Activated CD4-positive, alpha-beta T cell treated with anti-CD3 and anti-CD28 coated beads, Interleukin-2, amount 50 U/mL, for 24 hours (primary cell): ENCODE measurements around the gene AMBP.

Experiments used
- DNase-seq, 2 donors: peaks; one replicate each; pipeline ENCODE4 v3.0.0-alpha.2; 2020; ENCODE audit warnings: low read depth in 1 of 2, low spot score in 1 of 2

AMBP gene

GRCh38 chr9:114112778-114113584 lies 34.9 kb upstream of the AMBP start:
- DNase-seq, result no peak

- no peak for DNase-seq
Observed at GRCh38 chr9:114112325-114112724, 34.2 kb upstream of the AMBP start.

GRCh38 chr9:114110180-114110579 lies 32.1 kb upstream of the AMBP start:
- no peak for DNase-seq

GRCh38 chr9:114109124-114109523 lies 31.0 kb upstream of the AMBP start:
- DNase-seq, result no peak

GRCh38 chr9:114108016-114108833 lies 30.1 kb upstream of the AMBP start:
- DNase-seq, result peak; percentile 22 to 33

GRCh38 chr9:114107286-114108001 lies 29.3 kb upstream of the AMBP start:
- no peak for DNase-seq

- no peak for DNase-seq
Observed at GRCh38 chr9:114105236-114105635, 27.1 kb upstream of the AMBP start.

GRCh38 chr9:114102484-114102883 lies 24.4 kb upstream of the AMBP start:
- no peak for DNase-seq

GRCh38 chr9:114100536-114100935 lies 22.4 kb upstream of the AMBP start:
- no peak for DNase-seq

- DNase-seq, result no peak
Observed at GRCh38 chr9:114099669-114100270, 21.7 kb upstream of the AMBP start.

GRCh38 chr9:114098936-114099668 lies 21.0 kb upstream of the AMBP start, which contains the start of gene KIF12:
TSS of gene KIF12 (minus strand) at chr9:114099292. CDS start at chr9:114099276, 16 bp downstream.
- no peak for DNase-seq

GRCh38 chr9:114098021-114098935 lies 20.2 kb upstream of the AMBP start:
- no peak for DNase-seq

GRCh38 chr9:114097613-114098020 lies 19.5 kb upstream of the AMBP start:
- no peak for DNase-seq

GRCh38 chr9:114096866-114097612 lies 18.9 kb upstream of the AMBP start:
- no peak for DNase-seq

GRCh38 chr9:114096041-114096511 lies 18.0 kb upstream of the AMBP start:
- no peak for DNase-seq

- DNase-seq, result no peak
Observed at GRCh38 chr9:114094971-114095370, 16.9 kb upstream of the AMBP start.

- DNase-seq, result no peak
Observed at GRCh38 chr9:114093761-114094505, 15.8 kb upstream of the AMBP start.

GRCh38 chr9:114093031-114093471 lies 15.0 kb upstream of the AMBP start:
- DNase-seq, result no peak
